Peyer's patch (tissue), 4 donors: ENCODE measurements around the gene CLDN10.

Experiments used
- POLR2A ChIP-seq, 2 donors: fragments of 450-650 bp; IDR thresholded peaks; one replicate each; pipeline ENCODE4 v1.5.1; 2017; ENCODE audit warnings: antibody characterized with exemption in 2 of 2, mild to moderate bottlenecking in 2 of 2, moderate library complexity in 2 of 2
- TF ChIP-seq, protein P1 (sequence below), 6 experiments: fragments of 450-650 bp in 4 of 6; fragments of 200-600 bp in 2 of 6; sonication (generic) in 1 of 6; IDR thresholded peaks; one replicate each; pipeline ENCODE4 v1.5.1; 2017 to 2019; ENCODE audit warnings: antibody characterized with exemption in 6 of 6, mild to moderate bottlenecking in 3 of 6, moderate library complexity in 1 of 6

DNA sequence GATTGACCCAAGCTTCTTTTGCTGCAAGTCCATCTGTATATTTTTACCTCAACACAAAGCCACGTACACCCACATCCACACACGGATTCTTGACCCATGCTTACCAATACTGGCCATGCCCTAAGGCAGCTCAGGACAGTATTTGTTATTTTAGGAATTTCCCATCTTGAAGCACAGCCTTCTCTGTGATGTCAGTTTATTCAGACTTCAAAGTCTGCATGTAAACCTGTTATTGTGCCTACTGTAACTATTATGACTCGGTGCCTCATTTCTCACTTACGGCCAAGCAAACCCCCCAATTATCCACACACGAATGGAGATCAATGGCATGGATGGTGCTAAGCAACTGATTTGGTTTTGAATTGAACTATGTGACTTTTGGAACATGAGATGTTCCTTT, 17.5 kb downstream of the CLDN10 start:
- TF ChIP-seq, protein P1, sequence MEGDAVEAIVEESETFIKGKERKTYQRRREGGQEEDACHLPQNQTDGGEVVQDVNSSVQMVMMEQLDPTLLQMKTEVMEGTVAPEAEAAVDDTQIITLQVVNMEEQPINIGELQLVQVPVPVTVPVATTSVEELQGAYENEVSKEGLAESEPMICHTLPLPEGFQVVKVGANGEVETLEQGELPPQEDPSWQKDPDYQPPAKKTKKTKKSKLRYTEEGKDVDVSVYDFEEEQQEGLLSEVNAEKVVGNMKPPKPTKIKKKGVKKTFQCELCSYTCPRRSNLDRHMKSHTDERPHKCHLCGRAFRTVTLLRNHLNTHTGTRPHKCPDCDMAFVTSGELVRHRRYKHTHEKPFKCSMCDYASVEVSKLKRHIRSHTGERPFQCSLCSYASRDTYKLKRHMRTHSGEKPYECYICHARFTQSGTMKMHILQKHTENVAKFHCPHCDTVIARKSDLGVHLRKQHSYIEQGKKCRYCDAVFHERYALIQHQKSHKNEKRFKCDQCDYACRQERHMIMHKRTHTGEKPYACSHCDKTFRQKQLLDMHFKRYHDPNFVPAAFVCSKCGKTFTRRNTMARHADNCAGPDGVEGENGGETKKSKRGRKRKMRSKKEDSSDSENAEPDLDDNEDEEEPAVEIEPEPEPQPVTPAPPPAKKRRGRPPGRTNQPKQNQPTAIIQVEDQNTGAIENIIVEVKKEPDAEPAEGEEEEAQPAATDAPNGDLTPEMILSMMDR (IDR thresholded peaks at IDR 0.05): no peak
- no peak for TF ChIP-seq POLR2A (IDR thresholded peaks at IDR 0.05)
